Panc1 (cell line): ENCODE results near the gene CERKL.

Experiments used
- CTCF ChIP-seq: fragments of 450-650 bp; IDR thresholded peaks from 2 replicates; pipeline ENCODE4 v1.5.1; 2017; ENCODE audit warnings: mild to moderate bottlenecking
- REST ChIP-seq, 2 experiments: IDR thresholded peaks; 2 replicates each; pipeline ENCODE4 v1.6.1; 2011 to 2012; ENCODE audit warnings: low read depth in 2 of 2, control low read depth in 1 of 2, low read length in 1 of 2, mild to moderate bottlenecking in 1 of 2, moderate library complexity in 1 of 2; ENCODE audit not compliant: insufficient read depth in 1 of 2
- TCF7L2 ChIP-seq: IDR thresholded peaks from 2 replicates; pipeline ENCODE4 v1.6.1; 2011; ENCODE audit warnings: mild to moderate bottlenecking, low read depth, low read length, inconsistent platforms

- TF ChIP-seq REST (IDR thresholded peaks at IDR 0.05; ENCODE audit: insufficient read depth in 1 of 2, low read depth in 2 of 2, low read length in 1 of 2), result no peak
- TF ChIP-seq CTCF, result no peak
- no peak for TF ChIP-seq TCF7L2
Measured at GRCh38 chr2:181575024-181575649, 81.8 kb downstream of the CERKL start.
